MM.1S (cell line): ENCODE results near the gene SNX33.

Experiments used
- CTCF ChIP-seq: fragments of 300-600 bp; sonication (generic); IDR thresholded peaks from 2 replicates; pipeline ENCODE4 v1.5.1; 2016; ENCODE audit warnings: antibody characterized with exemption, low read length, mixed read lengths
- EZH2 ChIP-seq: fragments of 300-600 bp; sonication (generic); optimal IDR thresholded peaks from 2 replicates; pipeline ENCODE3; 2017; ENCODE audit warnings: low read depth, mild to moderate bottlenecking, antibody characterized with exemption, low read length, mixed read lengths

DNA sequence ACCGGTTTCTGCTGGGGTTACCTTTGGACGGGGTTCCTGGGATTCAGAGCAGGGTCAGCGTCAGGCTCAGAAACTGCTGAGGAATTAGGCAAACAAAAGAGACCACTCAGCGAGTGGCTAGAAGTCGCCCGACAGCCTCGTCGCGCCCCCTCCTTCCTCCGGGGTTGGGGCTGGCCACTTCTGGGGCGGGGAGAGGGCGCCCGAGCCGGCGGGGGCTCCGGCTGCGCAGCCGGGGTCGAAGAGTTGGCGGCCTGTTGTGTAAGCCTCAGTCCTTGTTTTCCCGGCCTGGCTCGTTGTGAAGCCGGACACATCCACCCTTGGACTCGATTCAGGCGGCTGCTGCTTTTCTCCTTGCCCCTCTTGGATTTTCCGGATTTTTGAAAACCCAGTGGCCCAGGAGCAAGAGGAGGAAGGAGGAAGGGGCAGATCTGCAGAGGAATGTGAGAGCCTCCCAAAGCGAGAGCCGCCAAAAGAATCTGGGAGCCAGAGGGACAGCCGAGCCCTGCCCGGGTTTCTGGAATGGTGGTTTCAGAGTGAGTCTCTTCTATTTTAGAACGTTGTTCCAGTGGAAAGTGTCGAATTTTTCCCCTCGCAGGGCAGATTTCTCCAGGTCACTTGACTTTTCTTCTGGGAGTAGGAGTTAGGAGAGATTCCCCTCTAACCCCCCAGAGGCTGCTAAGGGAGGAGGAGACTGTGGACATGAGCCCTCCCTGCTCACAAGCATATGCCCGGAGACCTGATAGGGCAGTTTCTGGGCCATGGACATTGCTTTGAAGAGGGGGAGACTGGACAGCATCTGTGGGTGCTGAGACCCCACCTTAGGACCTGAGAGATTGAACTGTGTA, 666 bp downstream of the SNX33 start:
- TF ChIP-seq CTCF (no peak), EZH2 (no peak)
